HG03095 (cell line): ENCODE data around the gene HDAC4.

Experiments used
- ATAC-seq: cut with Tn5 transposase; IDR thresholded peaks from one replicate; pipeline ENCODE4 v1.9.1; 2021; ENCODE audit warnings: moderate library complexity; ENCODE audit not compliant: unreplicated experiment

Gene HDAC4

DNA sequence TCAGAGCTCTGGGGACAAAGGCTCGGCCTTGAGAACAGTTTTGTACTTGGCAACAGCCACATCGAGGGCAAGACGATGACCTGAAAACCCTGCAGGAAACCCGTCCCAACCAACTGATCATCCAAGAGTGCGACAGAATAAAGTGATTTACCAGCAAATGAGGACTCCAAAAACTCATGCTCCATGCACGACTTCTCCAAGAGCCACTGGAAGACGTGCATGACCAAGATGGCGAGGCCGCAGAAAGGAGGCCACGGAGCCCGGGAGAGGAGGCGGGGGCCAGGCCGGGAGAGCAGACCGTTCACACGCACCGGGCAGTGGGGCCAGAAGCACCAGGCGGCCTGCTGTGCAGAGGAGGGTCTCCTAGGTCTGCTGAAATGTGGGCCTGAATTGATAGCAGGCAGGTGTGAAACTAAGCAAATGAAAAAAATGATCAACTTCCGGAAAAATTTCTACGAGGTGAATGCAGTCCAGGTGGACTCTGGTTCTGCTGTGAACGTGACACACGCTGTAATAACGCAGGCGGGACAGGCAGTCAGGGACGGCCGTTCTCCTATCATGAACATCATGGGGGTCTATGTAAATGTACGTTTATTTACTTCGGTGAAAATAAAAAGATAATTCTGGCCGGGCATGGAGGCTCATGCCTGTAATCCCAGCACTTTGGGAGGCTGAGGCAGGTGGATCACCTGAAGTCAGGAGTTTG lies 252.2 kb downstream of the HDAC4 start:
- ATAC-seq = no peak

GRCh38 chr2:239147376-239147775 lies 253.4 kb downstream of the HDAC4 start:
- no peak for ATAC-seq

DNA sequence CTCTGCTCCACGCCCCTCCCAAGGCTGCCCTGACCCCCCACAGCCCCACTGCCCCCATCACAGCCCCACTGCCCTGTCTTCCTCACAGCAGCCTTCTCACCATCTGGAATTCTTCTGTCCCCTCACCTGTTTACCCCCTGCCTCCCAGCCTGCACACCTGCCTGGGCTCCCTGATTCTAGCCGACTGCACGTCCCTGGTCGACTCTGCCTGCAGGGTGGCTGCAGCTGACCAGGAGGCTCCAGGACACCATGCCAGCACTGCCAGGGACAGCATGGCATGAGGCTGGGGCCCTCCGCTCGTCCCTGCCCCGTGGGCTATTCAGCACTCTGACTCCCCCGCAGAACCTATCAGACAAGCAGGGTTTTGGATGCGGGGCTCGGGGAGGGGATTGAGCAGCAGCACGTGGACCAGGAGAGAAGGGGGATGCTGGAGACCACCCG lies 254.1 kb downstream of the HDAC4 start:
- ATAC-seq = no peak

DNA sequence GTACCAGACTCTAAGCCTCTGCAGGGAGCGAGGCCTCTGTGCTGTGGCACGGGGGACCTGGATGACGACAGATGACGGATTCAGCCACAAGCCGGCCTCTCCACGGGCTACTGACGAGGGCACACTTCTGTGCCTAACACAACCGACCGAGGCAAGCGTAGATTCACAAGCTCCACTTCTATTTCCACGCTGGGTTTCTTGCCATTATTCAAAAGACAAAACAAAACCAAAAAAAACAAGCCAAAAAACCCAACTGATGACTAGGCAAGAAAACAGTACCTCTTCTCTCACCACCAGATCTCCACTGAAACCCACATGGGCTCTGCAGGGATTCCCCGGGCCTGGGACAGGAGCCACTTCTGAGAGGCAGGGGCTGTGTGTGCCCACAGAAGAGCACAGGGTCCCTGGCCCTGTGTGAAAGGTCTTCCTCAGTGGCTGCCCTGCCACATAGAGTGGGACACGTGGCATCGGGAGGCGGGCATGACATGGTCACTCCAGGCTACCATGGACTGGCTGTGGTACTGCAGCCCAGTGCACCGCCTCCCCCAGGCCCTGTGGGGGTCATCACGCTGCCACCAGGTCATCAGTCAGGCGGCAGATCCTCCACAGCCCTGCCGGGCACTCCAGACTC lies 254.7 kb downstream of the HDAC4 start:
- no peak for ATAC-seq

- no peak for ATAC-seq
These were observed 255.2 kb downstream of the HDAC4 start for GRCh38 chr2:239145601-239146000.

DNA sequence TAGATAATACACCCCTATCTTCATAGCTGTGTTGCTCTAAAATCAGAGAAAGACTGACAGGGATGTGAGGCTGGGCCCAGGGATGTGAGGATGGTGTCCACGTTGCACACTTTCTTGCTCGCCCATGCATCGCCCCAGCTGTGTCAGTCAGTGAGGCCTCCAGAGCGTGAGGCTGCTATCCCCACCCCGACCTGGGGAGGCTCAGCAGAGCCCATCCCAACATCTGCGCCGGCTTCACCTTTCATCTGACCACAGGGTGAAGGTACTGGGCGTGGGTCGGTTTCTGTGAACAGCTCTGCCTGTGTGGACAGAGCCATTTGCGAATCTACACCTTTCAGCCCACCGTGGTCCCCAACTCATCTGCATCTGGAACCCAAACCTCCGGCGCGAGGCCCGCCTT lies 255.7 kb downstream of the HDAC4 start:
- no peak for ATAC-seq

DNA sequence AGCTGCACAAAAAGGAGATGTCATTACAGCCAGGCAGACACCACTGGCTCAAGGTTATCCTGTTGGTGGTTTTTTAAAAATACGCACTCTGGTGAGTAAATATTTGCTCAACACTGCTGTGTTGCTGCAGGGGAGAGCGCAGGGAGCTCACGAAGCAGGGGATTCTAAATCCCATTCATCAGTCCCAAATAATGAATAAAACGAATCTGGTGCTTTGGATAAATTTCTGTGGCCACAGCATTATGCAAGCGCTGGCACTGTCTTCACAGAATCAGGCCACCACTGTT lies 256.2 kb downstream of the HDAC4 start:
- ATAC-seq = no peak

DNA sequence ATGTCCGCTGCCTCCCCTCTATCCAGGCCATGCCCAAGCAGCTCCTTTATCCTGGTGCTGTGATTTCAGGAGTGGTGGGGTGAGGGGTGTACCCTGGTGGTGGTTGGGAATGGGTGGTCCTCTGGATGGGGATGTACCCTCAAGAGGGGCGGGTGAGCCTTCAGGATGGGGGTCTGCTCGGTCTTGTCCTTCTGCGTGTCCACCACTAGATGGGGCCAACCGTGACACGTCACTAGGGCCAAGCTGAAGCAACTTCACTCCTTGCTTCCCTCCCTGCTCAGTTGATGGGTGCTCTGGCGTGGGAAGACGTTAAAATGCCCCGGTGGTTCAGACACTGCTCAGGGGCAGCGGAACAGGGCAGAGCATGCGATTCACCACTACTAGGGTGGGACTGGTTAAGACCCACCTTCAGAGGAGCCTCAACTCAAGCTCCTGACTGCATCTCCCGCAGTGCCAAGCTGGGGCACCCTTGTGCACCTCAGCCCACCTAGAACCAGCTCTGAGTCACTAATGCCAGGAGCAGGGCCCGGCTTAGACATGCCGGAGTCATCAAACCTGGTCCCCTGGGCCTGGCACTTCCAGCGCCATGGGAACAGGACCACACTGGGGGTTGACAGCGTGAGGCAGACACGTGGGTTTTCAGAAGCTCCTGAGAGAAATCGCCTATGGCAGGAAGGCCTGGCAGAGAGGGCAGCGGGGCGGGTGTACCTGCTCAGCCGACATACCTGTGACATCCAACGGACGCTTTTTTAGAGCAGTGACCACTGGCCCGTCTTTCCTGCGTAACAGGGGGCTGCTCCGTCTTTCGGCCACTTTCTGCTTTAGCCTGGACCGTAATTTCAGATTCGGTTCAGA lies 256.7 kb downstream of the HDAC4 start:
- no peak for ATAC-seq

DNA sequence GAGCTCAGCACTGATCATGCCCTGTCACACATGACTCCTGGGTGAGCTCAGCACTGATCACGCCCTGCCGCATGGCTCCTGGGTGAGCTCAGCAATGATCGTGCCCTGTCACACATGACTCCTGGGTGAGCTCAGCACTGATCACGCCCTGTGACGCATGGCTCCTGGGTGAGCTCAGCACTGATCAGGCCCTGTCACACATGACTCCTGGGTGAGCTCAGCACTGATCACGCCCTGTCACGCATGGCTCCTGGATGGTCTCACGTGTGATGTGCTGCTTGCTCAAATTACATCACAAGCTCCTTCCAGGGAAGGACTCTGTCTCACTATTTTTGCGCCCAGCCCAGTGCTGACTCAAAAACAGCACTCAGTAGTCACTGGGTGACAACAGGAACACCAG lies 258.0 kb downstream of the HDAC4 start:
- no peak for ATAC-seq

GRCh38 chr2:239142296-239142695 lies 258.5 kb downstream of the HDAC4 start:
- no peak for ATAC-seq

GRCh38 chr2:239141021-239141760 lies 259.6 kb downstream of the HDAC4 start:
- ATAC-seq = no peak

DNA sequence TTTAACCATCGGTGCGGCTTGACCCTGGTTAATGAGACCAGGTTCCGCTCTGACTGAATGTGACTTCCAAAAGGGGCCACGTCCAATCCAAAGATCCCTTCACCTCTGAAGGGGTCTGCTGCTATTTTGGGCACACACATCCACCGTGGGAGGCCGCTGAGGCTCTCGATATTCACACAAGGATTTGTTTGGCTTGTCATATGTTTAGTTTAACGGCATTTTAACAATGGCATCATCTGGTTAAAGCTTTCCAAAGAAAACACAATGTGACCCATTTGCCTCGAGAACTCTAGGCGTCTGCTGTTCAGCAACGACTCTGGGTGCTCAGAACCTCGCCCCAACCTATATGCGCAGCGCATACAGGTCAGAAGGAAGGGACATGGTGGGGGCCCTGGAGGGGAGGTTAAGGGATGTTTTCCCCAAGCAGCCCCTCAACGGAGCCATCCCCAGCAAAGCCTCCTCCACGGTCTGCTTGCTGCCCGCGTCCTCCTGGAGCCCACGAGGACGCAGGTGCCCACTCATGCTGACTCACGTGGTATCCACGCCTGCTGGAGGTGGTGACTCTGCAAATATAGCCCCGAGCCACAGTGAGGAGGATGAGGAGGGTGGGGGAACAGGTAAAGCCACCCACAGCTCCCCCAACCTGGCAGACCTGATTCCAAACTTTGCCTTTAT lies 260.3 kb downstream of the HDAC4 start:
- no peak for ATAC-seq

GRCh38 chr2:239139566-239139965 lies 261.3 kb downstream of the HDAC4 start:
- ATAC-seq = no peak

DNA sequence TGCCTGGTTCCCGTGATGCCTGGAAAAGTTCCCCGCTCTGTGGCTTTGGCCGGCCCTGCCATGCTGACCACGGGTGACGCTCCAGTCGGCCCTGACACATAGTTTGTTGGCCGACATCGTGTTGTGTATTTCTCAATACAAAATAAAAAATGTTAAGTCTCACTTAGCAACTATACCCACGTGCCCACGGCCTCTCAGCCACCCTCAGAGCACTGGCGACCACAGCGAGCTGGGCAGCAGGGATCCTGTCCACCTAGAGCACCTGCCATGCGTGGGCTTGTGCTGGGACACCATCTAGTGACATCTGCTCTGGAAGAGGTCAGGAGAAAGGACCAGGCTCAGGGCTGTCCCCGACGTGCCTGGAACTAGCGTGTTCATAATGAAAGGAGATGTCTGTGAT lies 261.7 kb downstream of the HDAC4 start:
- ATAC-seq = no peak

DNA sequence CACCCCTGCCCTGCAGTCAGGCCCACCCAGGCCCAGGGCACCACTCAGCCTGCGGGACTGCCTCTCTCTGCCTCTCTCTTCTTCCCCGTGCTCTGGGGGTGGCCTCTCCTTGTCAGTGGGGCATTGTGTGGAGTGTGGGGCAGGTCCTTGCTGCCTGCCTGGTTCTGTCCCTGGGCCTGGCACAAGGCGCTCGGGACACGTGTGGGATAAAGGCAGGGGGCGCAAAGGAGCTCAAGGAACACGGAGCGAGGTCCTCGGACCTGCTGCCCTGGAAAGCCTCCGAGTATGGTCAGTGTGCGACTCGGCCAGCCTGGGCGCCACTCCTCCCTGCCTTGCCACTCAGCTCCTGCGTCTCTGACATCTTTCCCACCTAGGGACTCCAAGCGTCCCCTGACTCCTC lies 262.2 kb downstream of the HDAC4 start:
- no peak for ATAC-seq

GRCh38 chr2:239137898-239138283 lies 262.9 kb downstream of the HDAC4 start:
- no peak for ATAC-seq

- ATAC-seq = no peak
These were observed 263.5 kb downstream of the HDAC4 start for GRCh38 chr2:239137165-239137897.

GRCh38 chr2:239136762-239137161 lies 264.1 kb downstream of the HDAC4 start:
- no peak for ATAC-seq

DNA sequence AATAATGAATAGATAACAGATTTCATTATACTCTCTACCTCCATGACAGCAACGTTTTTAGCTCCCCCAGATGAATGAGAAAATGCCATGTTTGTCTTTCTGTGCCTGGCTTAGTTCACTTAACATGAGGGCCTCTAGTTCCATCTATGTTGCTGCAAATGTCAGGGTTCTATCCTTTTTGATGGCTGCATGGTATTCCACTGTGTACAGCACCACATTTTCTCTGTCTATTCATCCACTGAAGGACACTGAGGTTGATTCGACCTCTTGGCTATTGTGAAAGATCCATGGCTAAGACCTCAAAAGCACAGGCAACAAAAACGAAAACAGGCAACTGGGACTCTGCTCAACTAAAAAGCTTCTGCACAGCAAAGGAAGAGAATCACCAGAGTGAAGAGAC lies 264.6 kb downstream of the HDAC4 start:
- ATAC-seq = no peak

DNA sequence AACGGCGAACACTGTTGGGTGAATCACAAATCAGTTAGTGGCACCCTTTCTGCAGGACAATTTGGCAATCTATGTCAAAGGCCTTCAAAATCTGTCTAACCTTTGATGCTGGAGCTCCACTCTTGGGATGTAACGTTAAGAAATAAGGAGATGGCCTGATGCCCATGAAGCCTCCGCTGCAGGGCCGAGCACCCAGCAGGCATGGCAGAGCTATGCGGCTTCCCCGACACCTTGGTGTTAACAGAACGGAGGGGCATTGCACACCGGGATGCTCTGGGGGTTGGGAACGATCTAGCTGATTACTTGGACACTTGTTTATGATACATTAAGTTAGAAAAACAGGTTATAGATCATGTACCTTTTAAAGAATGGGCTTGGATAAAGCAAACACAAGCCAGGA lies 265.3 kb downstream of the HDAC4 start:
- ATAC-seq = no peak
